GM13977 (cell line): Measurements from ENCODE around the gene GFER.

Source experiments
- DNase-seq: peaks from one replicate; pipeline ENCODE4 v3.0.0; 2012; ENCODE audit warnings: low spot score
- CTCF ChIP-seq: IDR thresholded peaks from 2 replicates; pipeline ENCODE4 v1.5.1; 2012; ENCODE audit warnings: mild to moderate bottlenecking, control low read depth; ENCODE audit not compliant: insufficient read depth; ENCODE audit errors: extremely low read depth, missing control alignments
- in situ Hi-C: fragments of 300-500 bp; cut with MboI; formaldehyde crosslinking; loops from one replicate; pipeline ENCODE4 v1.12.0; 2022; ENCODE audit warnings: low sequenced_read_pairs, low pct_unique_long_range_greater_than_20kb, mixed read lengths, inconsistent platforms; ENCODE audit not compliant: unreplicated experiment

Gene GFER

DNA sequence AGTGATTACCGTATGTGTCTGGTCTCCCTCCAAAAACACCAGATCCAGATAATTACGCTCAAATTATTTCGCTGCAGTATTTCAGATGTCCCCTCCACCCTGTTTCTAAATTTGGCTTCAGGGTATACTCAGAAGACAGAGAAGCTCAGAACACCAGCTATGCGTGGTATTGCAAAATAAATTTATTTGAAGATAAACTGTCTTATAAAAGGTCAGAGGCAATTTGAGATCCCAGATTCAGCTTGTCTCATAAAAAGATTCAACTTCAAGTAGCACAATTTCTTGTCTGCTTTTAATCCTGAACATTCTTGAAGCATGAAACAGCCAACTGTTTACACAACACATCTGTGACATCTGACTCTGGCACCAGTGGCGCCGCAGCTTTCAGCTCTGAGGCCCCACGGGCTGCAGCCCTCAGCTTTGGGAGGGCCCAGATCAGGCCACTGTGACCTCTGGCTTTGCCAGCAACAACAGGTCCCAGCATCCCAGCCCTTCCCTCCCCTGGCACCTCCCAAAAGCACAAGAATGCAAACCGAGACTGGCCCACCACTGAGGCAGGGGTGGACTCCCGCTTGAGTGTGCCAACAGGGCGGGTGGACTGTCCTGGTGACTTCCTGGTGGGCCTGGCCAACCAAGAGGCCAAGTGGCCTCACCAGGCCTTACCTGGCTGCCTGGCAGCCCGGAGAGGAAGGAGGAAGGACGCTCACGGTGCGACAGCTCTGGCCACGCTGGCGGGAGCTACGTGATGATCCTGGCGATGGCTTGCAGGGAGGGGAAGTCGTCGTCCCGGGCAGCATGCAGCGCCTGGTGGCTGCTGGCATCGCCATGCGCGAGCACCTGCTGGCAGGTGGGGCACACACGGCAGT, 13.7 kb downstream of the GFER start:
- in situ Hi-C loops, result no loop called here
- no peak for TF ChIP-seq CTCF
- DNase-seq, result no peak

DNA sequence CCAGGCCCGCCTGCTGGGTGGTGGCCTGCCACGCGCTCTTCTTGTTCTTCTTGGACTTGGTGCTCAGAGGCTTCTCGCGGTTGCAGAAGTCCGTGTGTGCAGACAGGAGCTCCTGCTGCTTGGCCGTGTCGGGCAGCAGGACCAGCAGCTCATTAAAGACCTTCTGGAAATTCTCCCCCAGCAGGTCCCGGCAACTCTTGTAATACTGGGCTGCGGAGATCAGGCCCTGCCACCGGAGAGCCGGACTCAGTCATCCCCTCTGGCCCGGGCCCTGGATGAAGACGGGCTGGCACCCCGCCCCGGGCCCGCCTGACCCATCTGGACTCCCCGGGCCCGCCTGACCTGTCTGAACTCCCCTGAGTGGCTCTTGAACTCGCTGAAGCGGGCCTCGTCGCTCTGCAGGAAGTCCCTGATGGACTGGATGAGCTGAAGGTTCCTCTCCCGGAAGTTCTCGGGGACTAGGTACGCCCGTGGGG, 14.4 kb downstream of the GFER start:
- in situ Hi-C loops, result no loop called here
- no peak for TF ChIP-seq CTCF
- DNase-seq, result no peak

- in situ Hi-C loops, result no loop called here
- no peak for TF ChIP-seq CTCF
- no peak for DNase-seq
Measured at GRCh38 chr16:1998852-1999801, 15.1 kb downstream of the GFER start.

- in situ Hi-C loops, result no loop called here
- no peak for TF ChIP-seq CTCF
- DNase-seq, result no peak
Measured at GRCh38 chr16:1999866-2000514, 16.0 kb downstream of the GFER start.

DNA sequence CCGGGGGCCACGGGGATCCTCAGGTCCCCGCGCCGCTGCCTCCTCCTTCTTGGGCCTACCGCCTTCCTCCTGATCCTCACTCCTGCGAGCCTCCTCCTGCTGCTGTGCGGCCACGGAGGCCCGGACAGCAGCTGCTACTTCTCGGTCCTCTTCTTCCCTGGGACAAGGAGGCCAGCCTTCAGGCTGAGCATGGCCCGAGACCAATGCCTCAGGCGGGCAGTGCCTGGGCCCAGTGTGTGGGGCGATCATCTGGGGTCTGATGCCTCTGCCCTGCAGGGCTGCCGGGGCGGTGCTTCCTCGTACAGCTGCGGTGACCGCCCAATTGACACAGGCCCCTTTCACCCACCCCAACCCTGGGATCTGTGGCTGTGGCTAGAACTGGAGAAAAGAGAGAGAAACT, 17.0 kb downstream of the GFER start:
- no peak for DNase-seq
- in situ Hi-C loops, result no loop called here
- no peak for TF ChIP-seq CTCF
